ENCODE data around the gene CCDC9B. TPM values are rescaled to one million over a fixed set of nuclear protein-coding genes. Genes with fewer than 3 reads are reported as not detected.

The CCDC9B gene
- total RNA-seq, 1 donor from 2014 or later = 21.6 TPM

GRCh38 chr15:40303576-40303975 lies 37.2 kb downstream of the CCDC9B start:
- H3K4me1 Mint-ChIP-seq (ENCODE audit: unreplicated experiment) = no peaks in the 10 kb centered on the region
- peaks cover 14% of the 10 kb centered on the region for H3K27me3 Mint-ChIP-seq (ENCODE audit: unreplicated experiment)
- TF ChIP-seq CTCF (IDR thresholded peaks at IDR 0.05) = no peak
- H3K9me3 Mint-ChIP-seq (ENCODE audit: unreplicated experiment) = peaks cover 7% of the 10 kb centered on the region
- H3K4me3 Mint-ChIP-seq (ENCODE audit: unreplicated experiment) = no peak overlapping the region
- no peak overlapping the region for H3K27ac Mint-ChIP-seq (ENCODE audit: unreplicated experiment)
- DNase-seq (ENCODE audit: extremely low spot score, unreplicated experiment) = no peak
- H3K36me3 Mint-ChIP-seq (ENCODE audit: unreplicated experiment) = no peaks in the 10 kb centered on the region

- H3K27me3 Mint-ChIP-seq (ENCODE audit: unreplicated experiment) = peaks cover 14% of the 10 kb centered on the region
- peaks cover 7% of the 10 kb centered on the region for H3K9me3 Mint-ChIP-seq (ENCODE audit: unreplicated experiment)
- no peaks in the 10 kb centered on the region for H3K36me3 Mint-ChIP-seq (ENCODE audit: unreplicated experiment)
- TF ChIP-seq CTCF (IDR thresholded peaks at IDR 0.05) = no peak
- no peak for DNase-seq (ENCODE audit: extremely low spot score, unreplicated experiment)
- no peak overlapping the region for H3K27ac Mint-ChIP-seq (ENCODE audit: unreplicated experiment)
- H3K4me3 Mint-ChIP-seq (ENCODE audit: unreplicated experiment) = no peak overlapping the region
- no peaks in the 10 kb centered on the region for H3K4me1 Mint-ChIP-seq (ENCODE audit: unreplicated experiment)
Measured at GRCh38 chr15:40302981-40303380, 37.8 kb downstream of the CCDC9B start.

- Mint-ChIP-seq H3K27ac (ENCODE audit: unreplicated experiment) (no peak overlapping the region), H3K4me3 (ENCODE audit: unreplicated experiment) (no peak overlapping the region), H3K27me3 (ENCODE audit: unreplicated experiment) (peaks cover 14% of the 10 kb centered on the region), H3K9me3 (ENCODE audit: unreplicated experiment) (peaks cover 7% of the 10 kb centered on the region), H3K4me1 (ENCODE audit: unreplicated experiment) (no peaks in the 10 kb centered on the region), H3K36me3 (ENCODE audit: unreplicated experiment) (no peaks in the 10 kb centered on the region)
- DNase-seq (ENCODE audit: extremely low spot score, unreplicated experiment) = no peak
- no peak for TF ChIP-seq CTCF (IDR thresholded peaks at IDR 0.05)
Measured at GRCh38 chr15:40302288-40302886, 38.4 kb downstream of the CCDC9B start.

GRCh38 chr15:40301467-40302179 lies 39.1 kb downstream of the CCDC9B start:
- H3K27ac Mint-ChIP-seq (ENCODE audit: unreplicated experiment) = no peak overlapping the region
- peaks cover 14% of the 10 kb centered on the region for H3K27me3 Mint-ChIP-seq (ENCODE audit: unreplicated experiment)
- H3K36me3 Mint-ChIP-seq (ENCODE audit: unreplicated experiment) = no peaks in the 10 kb centered on the region
- no peak for TF ChIP-seq CTCF (IDR thresholded peaks at IDR 0.05)
- no peak overlapping the region for H3K4me3 Mint-ChIP-seq (ENCODE audit: unreplicated experiment)
- H3K4me1 Mint-ChIP-seq (ENCODE audit: unreplicated experiment) = no peaks in the 10 kb centered on the region
- no peak for DNase-seq (ENCODE audit: extremely low spot score, unreplicated experiment)
- peaks cover 7% of the 10 kb centered on the region for H3K9me3 Mint-ChIP-seq (ENCODE audit: unreplicated experiment)

GRCh38 chr15:40300771-40301170 lies 40.0 kb downstream of the CCDC9B start:
- TF ChIP-seq CTCF (IDR thresholded peaks at IDR 0.05) = no peak
- Mint-ChIP-seq H3K4me3 (ENCODE audit: unreplicated experiment) (no peak overlapping the region), H3K36me3 (ENCODE audit: unreplicated experiment) (no peaks in the 10 kb centered on the region), H3K27ac (ENCODE audit: unreplicated experiment) (no peak overlapping the region), H3K9me3 (ENCODE audit: unreplicated experiment) (peaks cover 7% of the 10 kb centered on the region), H3K27me3 (ENCODE audit: unreplicated experiment) (peaks cover 14% of the 10 kb centered on the region), H3K4me1 (ENCODE audit: unreplicated experiment) (no peaks in the 10 kb centered on the region)
- no peak for DNase-seq (ENCODE audit: extremely low spot score, unreplicated experiment)

Measured in osteocyte (in vitro differentiated cells).